Measurements from ENCODE around the gene SRRM1. TPM values are rescaled to one million over a fixed set of nuclear protein-coding genes. Genes with fewer than 3 reads are reported as not detected.
A peak's percentile ranks its signal among the peaks of the same experiment; 100 is the strongest.

Gene SRRM1
- total RNA-seq, result 100 to 1,000 TPM in 1 of 4 donors, 10 to 100 TPM in 3; 81.5 to 171 (median 89.6) TPM
- polyA plus RNA-seq, result 10 to 100 TPM; 19.2 to 51.4 (median 21.7) TPM

GRCh38 chr1:24642481-24643362, at the start of gene SRRM1:
TSS of gene SRRM1 (plus strand) at chr1:24643302. CDS start at chr1:24643327, 25 bp downstream.
- Histone ChIP-seq H3K36me3 (peaks cover 6 to 24% (median 16%) of the 10 kb centered on the region in 4 donors), H3K27me3 (no peaks in the 10 kb centered on the region), H3K4me3 (peak within 1 kb of the TSS; percentile 65 to 75 (median 72)), H3K27ac (peak within 1 kb of the TSS; percentile 97 to 100 (median 100)), H3K9me3 (no peaks in the 10 kb centered on the region), H3K4me1 (peaks cover 0 to 32% (median 29%) of the 10 kb centered on the region in 4 donors)
- WGBS, 2 donors, result 0% methylated on average over 95 of the region's 95 CpGs
- intact Hi-C loops (cut with DNase I), result loop anchor here (5.0 to 10.0 kb wide), 4 partner anchors 105 to 592 kb away; partner anchors contain the start of genes CLIC4, NIPAL3, RCAN3 and SYF2
- peak; percentile 100 for DNase-seq
- TF ChIP-seq CTCF (IDR thresholded peaks at IDR 0.05) (no peak), EP300 (IDR thresholded peaks at IDR 0.05) (peak in 1 of 4 donors; percentile 92), POLR2AphosphoS5 (IDR thresholded peaks at IDR 0.05) (peak; percentile 100), POLR2A (IDR thresholded peaks at IDR 0.05) (peak; percentile 100)

GRCh38 chr1:24594328-24594598, 48.8 kb upstream of the SRRM1 start:
- no peaks in the 10 kb centered on the region for H3K36me3 ChIP-seq
- DNase-seq, result no peak
- 54 to 78% methylated on average over 3 of the region's 3 CpGs for WGBS, 2 donors
- no peak for TF ChIP-seq POLR2A (IDR thresholded peaks at IDR 0.05)
- no peak for TF ChIP-seq POLR2AphosphoS5 (IDR thresholded peaks at IDR 0.05)
- TF ChIP-seq CTCF (IDR thresholded peaks at IDR 0.05), result no peak
- no peak for TF ChIP-seq EP300 (IDR thresholded peaks at IDR 0.05)
- no peak overlapping the region for H3K4me3 ChIP-seq
- no peaks in the 10 kb centered on the region for H3K4me1 ChIP-seq
- intact Hi-C loops (cut with DNase I), result no loop called here
- H3K9me3 ChIP-seq, result no peaks in the 10 kb centered on the region
- no peaks in the 10 kb centered on the region for H3K27me3 ChIP-seq
- no peak overlapping the region for H3K27ac ChIP-seq

GRCh38 chr1:24596401-24596880, 46.7 kb upstream of the SRRM1 start:
- WGBS, 2 donors, result 89 to 91% methylated on average over 9 of the region's 9 CpGs
- H3K27ac ChIP-seq, result no peak overlapping the region
- no peaks in the 10 kb centered on the region for H3K4me1 ChIP-seq
- H3K27me3 ChIP-seq, result no peaks in the 10 kb centered on the region
- TF ChIP-seq POLR2AphosphoS5 (IDR thresholded peaks at IDR 0.05), result no peak
- TF ChIP-seq POLR2A (IDR thresholded peaks at IDR 0.05), result no peak
- intact Hi-C loops (cut with DNase I), result no loop called here
- no peak for DNase-seq
- H3K4me3 ChIP-seq, result no peak overlapping the region
- no peaks in the 10 kb centered on the region for H3K9me3 ChIP-seq
- H3K36me3 ChIP-seq, result no peaks in the 10 kb centered on the region

- H3K36me3 ChIP-seq, result no peaks in the 10 kb centered on the region
- DNase-seq, result no peak
- WGBS, 2 donors, result 97 to 98% methylated on average over 3 of the region's 3 CpGs
- H3K4me1 ChIP-seq, result no peaks in the 10 kb centered on the region
- intact Hi-C loops (cut with DNase I), result no loop called here
- no peak overlapping the region for H3K27ac ChIP-seq
- H3K4me3 ChIP-seq, result no peak overlapping the region
- no peaks in the 10 kb centered on the region for H3K9me3 ChIP-seq
- H3K27me3 ChIP-seq, result no peaks in the 10 kb centered on the region
- TF ChIP-seq EP300 (IDR thresholded peaks at IDR 0.05), result no peak
- TF ChIP-seq CTCF (IDR thresholded peaks at IDR 0.05), result no peak
- TF ChIP-seq POLR2AphosphoS5 (IDR thresholded peaks at IDR 0.05), result no peak
Observed at GRCh38 chr1:24599265-24599664, 43.8 kb upstream of the SRRM1 start.

- no peak for TF ChIP-seq EP300 (IDR thresholded peaks at IDR 0.05)
- TF ChIP-seq POLR2AphosphoS5 (IDR thresholded peaks at IDR 0.05), result no peak
- no peak for TF ChIP-seq CTCF (IDR thresholded peaks at IDR 0.05)
- TF ChIP-seq POLR2A (IDR thresholded peaks at IDR 0.05), result no peak
- no peak for DNase-seq
Observed at GRCh38 chr1:24600551-24600950, 42.6 kb upstream of the SRRM1 start.

More at GRCh38 chr1:24600551-24600950, 42.6 kb upstream of the SRRM1 start:
- H3K27ac ChIP-seq, result no peak overlapping the region
- no peaks in the 10 kb centered on the region for H3K27me3 ChIP-seq
- H3K4me1 ChIP-seq, result no peaks in the 10 kb centered on the region
- H3K36me3 ChIP-seq, result no peaks in the 10 kb centered on the region
- 76 to 83% methylated on average over 5 of the region's 5 CpGs for WGBS, 2 donors
- no peaks in the 10 kb centered on the region for H3K9me3 ChIP-seq
- intact Hi-C loops (cut with DNase I), result no loop called here
- no peak overlapping the region for H3K4me3 ChIP-seq

All from sigmoid colon (tissue), 7 donors.